Astrocyte of the cerebellum (primary cell): ENCODE data around the gene PITPNC1.

Experiments used
- DNase-seq: peaks from one replicate; pipeline ENCODE4 v3.0.0-alpha.2; 2011; ENCODE audit warnings: low read depth
- H3K4me3 ChIP-seq: 2 replicates; pipeline ENCODE4 v1.5.1; 2011; ENCODE audit warnings: mild to moderate bottlenecking, low read depth, low read length, moderate library complexity
- in situ Hi-C: cut with HindIII; loops from 2 replicates; pipeline ENCODE4 v1.10.0; 2017; ENCODE audit warnings: low sequenced_read_pairs
- TF ChIP-seq, protein P1 (sequence below): IDR thresholded peaks from 2 replicates; pipeline ENCODE4 v1.5.1; 2012; ENCODE audit warnings: low read length, low read depth, moderate library complexity, mild to moderate bottlenecking; ENCODE audit errors: missing control alignments

Gene PITPNC1

GRCh38 chr17:67729903-67730302, 352.8 kb downstream of the PITPNC1 start:
- TF ChIP-seq, protein P1, sequence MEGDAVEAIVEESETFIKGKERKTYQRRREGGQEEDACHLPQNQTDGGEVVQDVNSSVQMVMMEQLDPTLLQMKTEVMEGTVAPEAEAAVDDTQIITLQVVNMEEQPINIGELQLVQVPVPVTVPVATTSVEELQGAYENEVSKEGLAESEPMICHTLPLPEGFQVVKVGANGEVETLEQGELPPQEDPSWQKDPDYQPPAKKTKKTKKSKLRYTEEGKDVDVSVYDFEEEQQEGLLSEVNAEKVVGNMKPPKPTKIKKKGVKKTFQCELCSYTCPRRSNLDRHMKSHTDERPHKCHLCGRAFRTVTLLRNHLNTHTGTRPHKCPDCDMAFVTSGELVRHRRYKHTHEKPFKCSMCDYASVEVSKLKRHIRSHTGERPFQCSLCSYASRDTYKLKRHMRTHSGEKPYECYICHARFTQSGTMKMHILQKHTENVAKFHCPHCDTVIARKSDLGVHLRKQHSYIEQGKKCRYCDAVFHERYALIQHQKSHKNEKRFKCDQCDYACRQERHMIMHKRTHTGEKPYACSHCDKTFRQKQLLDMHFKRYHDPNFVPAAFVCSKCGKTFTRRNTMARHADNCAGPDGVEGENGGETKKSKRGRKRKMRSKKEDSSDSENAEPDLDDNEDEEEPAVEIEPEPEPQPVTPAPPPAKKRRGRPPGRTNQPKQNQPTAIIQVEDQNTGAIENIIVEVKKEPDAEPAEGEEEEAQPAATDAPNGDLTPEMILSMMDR, result no peak
- no peak overlapping the region for H3K4me3 ChIP-seq
- DNase-seq, result no peak
- in situ Hi-C loops, result loop anchor here (10.0 kb wide), 1 partner anchor 135 kb away; no protein-coding TSS in a partner anchor

DNA sequence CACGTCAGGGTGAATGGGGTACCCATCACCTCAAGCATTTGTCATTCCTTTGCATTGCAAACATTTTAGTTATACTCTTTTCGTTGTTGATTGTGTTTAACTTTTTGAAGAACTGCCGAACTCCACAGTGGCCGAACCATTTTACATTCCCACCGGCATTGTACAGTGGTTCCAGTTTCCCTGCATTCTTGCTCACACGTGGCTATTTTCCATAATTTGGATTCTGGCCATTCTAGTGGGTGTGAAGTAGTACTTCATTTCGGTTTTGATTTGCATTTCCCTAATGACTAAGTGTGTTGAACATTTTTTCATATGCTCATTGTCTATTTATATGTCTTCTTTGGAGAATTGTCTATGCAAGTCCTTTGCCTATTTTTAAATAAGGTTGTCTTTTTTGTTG, 353.6 kb downstream of the PITPNC1 start:
- TF ChIP-seq, protein P1, result no peak
- no peak for DNase-seq
- no peak overlapping the region for H3K4me3 ChIP-seq
- in situ Hi-C loops, result loop anchor here (10.0 kb wide), 1 partner anchor 134 kb away; no protein-coding TSS in a partner anchor

- DNase-seq, result no peak
- TF ChIP-seq, protein P1, result no peak
- in situ Hi-C loops, result loop anchor here (10.0 kb wide), 1 partner anchor 131 kb away; no protein-coding TSS in a partner anchor
- no peak overlapping the region for H3K4me3 ChIP-seq
These were observed 356.4 kb downstream of the PITPNC1 start for GRCh38 chr17:67733449-67733848.

DNA sequence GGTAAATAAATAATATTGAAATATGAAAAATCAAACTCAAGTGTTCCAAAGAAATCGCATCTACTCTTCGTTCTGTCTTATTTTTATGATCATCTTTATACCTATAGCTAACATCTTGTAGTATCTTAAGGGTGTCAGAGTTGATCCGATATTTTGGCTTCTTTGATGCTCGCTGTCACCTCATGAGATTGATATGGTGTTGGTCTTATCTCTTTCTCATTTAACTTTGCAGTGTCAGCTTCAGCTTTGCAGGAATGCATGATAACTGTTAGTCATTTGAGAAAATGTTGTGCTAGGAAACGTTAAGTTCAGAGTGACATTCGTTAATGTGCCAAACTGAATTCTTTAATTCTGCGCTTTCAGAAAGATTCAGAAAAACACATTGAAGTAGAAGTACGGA, 360.1 kb downstream of the PITPNC1 start:
- TF ChIP-seq, protein P1, result no peak
- DNase-seq, result no peak
- in situ Hi-C loops, result loop anchor here (10.0 kb wide), 1 partner anchor 128 kb away; no protein-coding TSS in a partner anchor

DNA sequence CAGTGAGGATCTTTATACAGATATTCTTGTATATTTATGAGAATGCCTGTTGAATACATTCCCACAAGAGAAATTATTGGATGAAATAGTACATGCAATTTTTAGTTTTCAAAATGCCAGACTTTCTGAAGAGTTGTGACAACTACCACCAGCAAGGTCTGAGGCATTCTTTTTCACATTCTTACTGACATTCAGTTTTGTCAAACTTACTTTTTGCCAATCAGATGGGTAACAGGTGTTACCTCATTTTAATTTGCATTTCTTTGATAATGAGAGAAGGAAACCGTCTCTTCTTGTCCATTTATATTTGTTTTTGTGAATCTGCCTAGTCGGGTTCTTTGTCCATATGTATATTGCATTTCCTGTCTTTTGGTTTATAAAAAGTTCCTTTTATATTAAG, 364.9 kb downstream of the PITPNC1 start:
- no peak for DNase-seq
- in situ Hi-C loops, result no loop called here
- H3K4me3 ChIP-seq, result no peak overlapping the region
- TF ChIP-seq, protein P1, result no peak

More for the DNA sequence above, 360.1 kb downstream of the PITPNC1 start:
- H3K4me3 ChIP-seq, result no peak overlapping the region
